ENCODE results near the gene IL11. TPM values are rescaled to one million over a fixed set of nuclear protein-coding genes. Genes with fewer than 3 reads are reported as not detected.

Gene IL11
- total and polyA plus RNA-seq, 2 of the 8 experiments (the other 6 are each of a cell fraction or from before 2014, with no cell fraction given): 1.7 to 2.8 TPM

DNA sequence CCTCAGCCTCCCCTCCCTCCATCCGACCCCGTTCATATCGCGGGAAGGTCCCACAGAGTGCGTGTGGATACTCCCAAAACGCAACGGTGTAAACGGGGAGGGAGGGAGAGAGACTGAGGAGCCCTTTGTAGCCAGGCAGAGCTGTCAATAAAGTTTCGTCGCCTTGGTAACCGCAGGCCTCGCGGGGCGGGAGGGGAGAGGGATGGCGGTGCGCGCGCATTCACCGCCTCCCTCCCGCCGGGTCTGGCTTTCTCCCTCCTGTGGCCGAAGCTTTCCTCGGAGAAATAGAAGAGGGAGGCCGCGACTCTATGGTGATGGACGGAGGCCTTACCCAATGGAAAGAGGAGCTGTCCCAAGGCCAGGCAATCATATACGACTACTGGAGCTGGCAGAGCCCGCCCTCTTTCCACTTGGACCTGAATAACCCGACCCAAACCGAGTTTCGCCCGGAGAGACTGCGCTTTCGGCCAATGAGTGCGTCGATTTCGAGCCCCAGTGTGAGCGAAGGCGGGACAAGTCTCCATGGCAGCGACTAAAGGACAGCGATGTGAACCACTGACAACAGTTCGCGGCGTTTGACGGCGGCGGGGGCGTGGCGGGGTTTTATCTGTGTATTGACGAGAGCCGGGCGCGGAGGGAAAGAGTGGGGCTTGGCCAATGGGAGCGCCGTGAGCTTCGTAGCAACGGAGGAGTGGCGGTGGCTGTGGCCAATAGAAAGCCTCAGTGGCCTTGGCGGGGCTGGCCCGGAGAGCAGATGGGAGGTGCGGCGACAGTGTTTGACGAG, 31.0 kb downstream of the IL11 start, which contains the start of gene KMT5C (continued):
- TF ChIP-seq RBBP5 (IDR thresholded peaks at IDR 0.05; ENCODE audit: borderline replicate concordance, low read depth, low read length) (no peak), TCF12 (IDR thresholded peaks at IDR 0.05; ENCODE audit: low read depth, low read length) (no peak), JUND (IDR thresholded peaks at IDR 0.05; ENCODE audit: low read length) (no peak), RNF2 (IDR thresholded peaks at IDR 0.05; ENCODE audit: borderline replicate concordance, low read depth, low read length, missing control alignments, poor library complexity, severe bottlenecking) (no peak), HDAC6 (IDR thresholded peaks at IDR 0.05; ENCODE audit: low read depth, low read length) (no peak), POU5F1 (IDR thresholded peaks at IDR 0.05; ENCODE audit: low read depth, low read length) (no peak), NRF1 (IDR thresholded peaks at IDR 0.05; ENCODE audit: low read depth, low read length) (peak; percentile 27; the same call in 1 of the 2 replicates), BCL11A (IDR thresholded peaks at IDR 0.05; ENCODE audit: low read depth in 2 of 2, low read length in 2 of 2) (no peak)
